Neural cell (in vitro differentiated cells): ENCODE measurements around the gene COX7A2. TPM values are rescaled to one million over a fixed set of nuclear protein-coding genes. Genes with fewer than 3 reads are reported as not detected.

Experiments
- H2AFZ ChIP-seq: fragments of 200-600, 300-800 bp; sonication (generic), shearing (Covaris generic); 2 replicates; pipeline ENCODE4 v1.6.0; 2014; ENCODE audit warnings: low read depth, mild to moderate bottlenecking, antibody characterized with exemption, low read length, moderate library complexity
- H3F3A ChIP-seq: fragments of 200-600 bp; shearing (Covaris generic); 2 replicates; pipeline ENCODE4 v1.6.1; 2016; ENCODE audit warnings: mild to moderate bottlenecking, moderate library complexity, mixed read lengths, antibody characterized with exemption, low read length; ENCODE audit not compliant: insufficient read depth, poor library complexity, severe bottlenecking
- H3K27ac ChIP-seq: fragments of 200-600, 300-800 bp; sonication (generic), shearing (Covaris generic); 2 replicates; pipeline ENCODE4 v1.5.1; 2014; ENCODE audit warnings: mild to moderate bottlenecking, low read length, moderate library complexity
- H3K27me3 ChIP-seq: fragments of 300-800, 200-600 bp; sonication (generic), shearing (Covaris generic); 2 replicates; pipeline ENCODE4 v1.6.0; 2014; ENCODE audit warnings: mild to moderate bottlenecking, low read depth, low read length, moderate library complexity; ENCODE audit not compliant: insufficient read depth
- H3K36me3 ChIP-seq: fragments of 300-800, 200-600 bp; sonication (generic), shearing (Covaris generic); 2 replicates; pipeline ENCODE4 v1.5.1; 2014; ENCODE audit warnings: mild to moderate bottlenecking, antibody characterized with exemption, low read length, moderate library complexity; ENCODE audit not compliant: insufficient read depth
- H3K4me2 ChIP-seq: fragments of 300-800, 200-600 bp; sonication (generic), shearing (Covaris generic); 2 replicates; pipeline ENCODE4 v1.6.0; 2014; ENCODE audit warnings: mild to moderate bottlenecking, low read length
- H3K4me3 ChIP-seq: fragments of 300-800, 200-600 bp; sonication (generic), shearing (Covaris generic); 2 replicates; pipeline ENCODE4 v1.5.1; 2014; ENCODE audit warnings: mild to moderate bottlenecking, low read length, moderate library complexity
- H3K79me2 ChIP-seq: fragments of 200-600 bp; shearing (Covaris generic); replicated peaks from 2 replicates; pipeline ENCODE4 v1.6.0; 2014; ENCODE audit warnings: mild to moderate bottlenecking, low read length, moderate library complexity; ENCODE audit not compliant: insufficient read depth
- H3K9ac ChIP-seq: fragments of 300-800, 200-600 bp; sonication (generic), shearing (Covaris generic); 2 replicates; pipeline ENCODE4 v1.6.1; 2016; ENCODE audit warnings: mild to moderate bottlenecking, low read length, mixed read lengths
- H3K9me2 ChIP-seq: fragments of 200-600 bp; shearing (Covaris generic); 2 replicates; pipeline ENCODE4 v1.6.1; 2016; ENCODE audit warnings: mild to moderate bottlenecking, low read length, mixed read lengths; ENCODE audit not compliant: insufficient read depth
- H3K9me3 ChIP-seq: fragments of 200-600, 300-800 bp; sonication (generic), shearing (Covaris generic); 2 replicates; pipeline ENCODE4 v1.6.1; 2016; ENCODE audit warnings: mild to moderate bottlenecking, mixed run types, low read length, moderate library complexity, mixed read lengths
- H4K20me1 ChIP-seq: fragments of 200-600 bp; shearing (Covaris generic); 2 replicates; pipeline ENCODE4 v1.6.1; 2016; ENCODE audit warnings: mild to moderate bottlenecking, mixed run types; ENCODE audit not compliant: insufficient read depth
- EP300 ChIP-seq: fragments of 450-650 bp; conservative IDR thresholded peaks from 2 replicates; pipeline ENCODE4 v1.6.1; 2014; ENCODE audit warnings: antibody characterized with exemption, mild to moderate bottlenecking, moderate library complexity; ENCODE audit not compliant: poor library complexity, severe bottlenecking
- EZH2 ChIP-seq: fragments of 200-600, 300-800 bp; shearing (Covaris generic), sonication (generic); IDR thresholded peaks from 2 replicates; pipeline ENCODE4 v1.6.1; 2014; ENCODE audit warnings: antibody characterized with exemption, low read length, borderline replicate concordance, mild to moderate bottlenecking; ENCODE audit not compliant: insufficient read depth, poor library complexity, severe bottlenecking
- MXI1 ChIP-seq: fragments of 450-650 bp; conservative IDR thresholded peaks from 2 replicates; pipeline ENCODE4 v1.6.1; 2014; ENCODE audit warnings: antibody characterized with exemption, mild to moderate bottlenecking; ENCODE audit not compliant: poor library complexity, severe bottlenecking
- POLR2AphosphoS5 ChIP-seq: IDR thresholded peaks from 2 replicates; pipeline ENCODE4 v1.6.1; 2012
- RAD21 ChIP-seq: fragments of 450-650 bp; conservative IDR thresholded peaks from 2 replicates; pipeline ENCODE4 v1.6.1; 2014; ENCODE audit warnings: antibody characterized with exemption, mild to moderate bottlenecking, moderate library complexity
- REST ChIP-seq: IDR thresholded peaks from 2 replicates; pipeline ENCODE4 v1.6.1; 2012; ENCODE audit warnings: borderline replicate concordance
- SMC3 ChIP-seq: fragments of 450-650 bp; conservative IDR thresholded peaks from 2 replicates; pipeline ENCODE4 v1.6.1; 2014; ENCODE audit warnings: antibody characterized with exemption, mild to moderate bottlenecking, moderate library complexity; ENCODE audit not compliant: poor library complexity
- TAF1 ChIP-seq: IDR thresholded peaks from 2 replicates; pipeline ENCODE4 v1.6.1; 2012; ENCODE audit warnings: low read depth
- polyA plus RNA-seq: library from polyadenylated mRNA; depleted of rRNA; stranded (reverse); fragments of >200 nt; gene quantifications from 2 replicates; pipeline ENCODE4 v1.2.3, GENCODE V29; 2014
- TF ChIP-seq, protein P1 (sequence below): fragments of 450-650 bp; IDR thresholded peaks from 2 replicates; pipeline ENCODE4 v1.5.1; 2014; ENCODE audit warnings: antibody characterized with exemption, mild to moderate bottlenecking, moderate library complexity; ENCODE audit not compliant: poor library complexity, severe bottlenecking

The COX7A2 gene
- polyA plus RNA-seq, 1 donor from 2014 or later = 2,909 TPM

- no peak overlapping the region for H2AFZ ChIP-seq
Measured at GRCh38 chr6:75221116-75221515, 22.5 kb downstream of the COX7A2 start.

DNA sequence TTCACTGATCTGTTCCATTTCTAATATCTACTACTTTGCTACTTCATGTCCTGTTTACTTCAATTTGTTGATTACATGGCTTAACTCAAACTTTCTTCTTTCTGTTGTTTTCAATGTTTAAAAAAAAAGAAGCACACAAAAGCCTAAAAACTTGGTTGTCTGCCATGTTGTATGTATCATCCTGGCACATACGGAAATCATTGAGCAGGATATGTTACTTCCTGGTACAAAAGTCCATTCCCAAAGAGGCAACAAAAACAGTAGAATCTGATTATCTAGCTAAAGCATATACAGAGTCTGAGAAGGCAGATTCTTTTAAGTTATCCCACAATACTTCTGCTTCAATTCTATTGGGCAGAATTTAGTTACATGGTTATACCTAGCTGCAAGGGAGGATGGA is 23.2 kb downstream of the COX7A2 start:
- Histone ChIP-seq H3K27ac (no peak overlapping the region), H3K9ac (no peak overlapping the region), H3K9me2 (no peaks in the 10 kb centered on the region), H3K27me3 (no peaks in the 10 kb centered on the region), H3K4me2 (no peak overlapping the region), H3K79me2 (no peaks in the 10 kb centered on the region), H3K9me3 (no peaks in the 10 kb centered on the region), H3F3A (no peaks in the 10 kb centered on the region), H3K36me3 (no peaks in the 10 kb centered on the region), H2AFZ (no peak overlapping the region), H4K20me1 (no peaks in the 10 kb centered on the region), H3K4me3 (no peak overlapping the region)
- TF ChIP-seq EP300 (no peak), SMC3 (no peak), POLR2AphosphoS5 (no peak), REST (no peak), TAF1 (no peak), EZH2 (no peak), MXI1 (no peak), RAD21 (no peak)

More at GRCh38 chr6:75221116-75221515, 22.5 kb downstream of the COX7A2 start:
- H3F3A ChIP-seq = no peaks in the 10 kb centered on the region
- H3K9ac ChIP-seq = no peak overlapping the region
- no peaks in the 10 kb centered on the region for H3K9me3 ChIP-seq
- TF ChIP-seq POLR2AphosphoS5 = no peak
- TF ChIP-seq EZH2 = no peak
- no peak for TF ChIP-seq MXI1
- TF ChIP-seq SMC3 = no peak
- no peak for TF ChIP-seq REST
- TF ChIP-seq EP300 = no peak
- no peak for TF ChIP-seq TAF1
- TF ChIP-seq, protein P1, sequence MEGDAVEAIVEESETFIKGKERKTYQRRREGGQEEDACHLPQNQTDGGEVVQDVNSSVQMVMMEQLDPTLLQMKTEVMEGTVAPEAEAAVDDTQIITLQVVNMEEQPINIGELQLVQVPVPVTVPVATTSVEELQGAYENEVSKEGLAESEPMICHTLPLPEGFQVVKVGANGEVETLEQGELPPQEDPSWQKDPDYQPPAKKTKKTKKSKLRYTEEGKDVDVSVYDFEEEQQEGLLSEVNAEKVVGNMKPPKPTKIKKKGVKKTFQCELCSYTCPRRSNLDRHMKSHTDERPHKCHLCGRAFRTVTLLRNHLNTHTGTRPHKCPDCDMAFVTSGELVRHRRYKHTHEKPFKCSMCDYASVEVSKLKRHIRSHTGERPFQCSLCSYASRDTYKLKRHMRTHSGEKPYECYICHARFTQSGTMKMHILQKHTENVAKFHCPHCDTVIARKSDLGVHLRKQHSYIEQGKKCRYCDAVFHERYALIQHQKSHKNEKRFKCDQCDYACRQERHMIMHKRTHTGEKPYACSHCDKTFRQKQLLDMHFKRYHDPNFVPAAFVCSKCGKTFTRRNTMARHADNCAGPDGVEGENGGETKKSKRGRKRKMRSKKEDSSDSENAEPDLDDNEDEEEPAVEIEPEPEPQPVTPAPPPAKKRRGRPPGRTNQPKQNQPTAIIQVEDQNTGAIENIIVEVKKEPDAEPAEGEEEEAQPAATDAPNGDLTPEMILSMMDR = no peak
- no peak for TF ChIP-seq RAD21
- no peak overlapping the region for H3K4me2 ChIP-seq
- no peak overlapping the region for H3K4me3 ChIP-seq
- no peaks in the 10 kb centered on the region for H3K9me2 ChIP-seq
- no peaks in the 10 kb centered on the region for H3K36me3 ChIP-seq
- H4K20me1 ChIP-seq = no peaks in the 10 kb centered on the region
- no peaks in the 10 kb centered on the region for H3K79me2 ChIP-seq
- no peaks in the 10 kb centered on the region for H3K27me3 ChIP-seq
- no peak overlapping the region for H3K27ac ChIP-seq
